ENCODE results near the gene KIF5C. TPM values are rescaled to one million over a fixed set of nuclear protein-coding genes. Genes with fewer than 3 reads are reported as not detected.

KIF5C gene
- total and polyA plus RNA-seq, 2 of the 13 experiments (the other 11 are each of a cell fraction or from before 2014, with no cell fraction given) = 0.15 to 0.20 TPM

- TF ChIP-seq ZNF281 (CRISPR knock-in tag; IDR thresholded peaks at IDR 0.05; ENCODE audit: borderline replicate concordance) (no peak), ERF (CRISPR knock-in tag; IDR thresholded peaks at IDR 0.05) (no peak), BHLHE40 (IDR thresholded peaks at IDR 0.05; ENCODE audit: low read length) (no peak), U2AF2 (IDR thresholded peaks at IDR 0.05; ENCODE audit: low read depth, low read length) (no peak), PAF1 (CRISPR knock-in tag; IDR thresholded peaks at IDR 0.05) (no peak), PAX8 (CRISPR knock-in tag; IDR thresholded peaks at IDR 0.05; ENCODE audit: borderline replicate concordance) (no peak), ZBTB43 (CRISPR knock-in tag; conservative IDR thresholded peaks at IDR 0.05) (no peak), ZSCAN12 (CRISPR knock-in tag; IDR thresholded peaks at IDR 0.05) (no peak), MED1 (CRISPR knock-in tag; IDR thresholded peaks at IDR 0.05) (no peak)
These were observed 45.5 kb downstream of the KIF5C start (continued) for GRCh38 chr2:148920559-148920958.

- H3K79me2 ChIP-seq (ENCODE audit: insufficient read depth, low read length) = no peaks in the 10 kb centered on the region
- H3K27ac ChIP-seq (ENCODE audit: extremely low read length, insufficient read depth, low read length) = no peak overlapping the region
- no peak overlapping the region for H2AFZ ChIP-seq (ENCODE audit: low read length)
- H3K4me2 ChIP-seq (ENCODE audit: low read depth, low read length) = no peak overlapping the region
- H3K36me3 ChIP-seq (replicated peaks in 1 of 2; ENCODE audit: control insufficient read depth in 1 of 2, insufficient read depth in 2 of 2, low read length in 2 of 2) = no peaks in the 10 kb centered on the region
- ChIA-PET CTCF (ENCODE audit: low intra/inter-chr PET ratio, low total read pairs) (no interaction called here), POLR2A (no interaction called here)
- no peaks in the 10 kb centered on the region for H3K4me1 ChIP-seq (ENCODE audit: insufficient read depth, low read length)
- TF ChIP-seq RAD51 (IDR thresholded peaks at IDR 0.05; ENCODE audit: borderline replicate concordance) (no peak), ZFP91 (CRISPR knock-in tag; IDR thresholded peaks at IDR 0.05; ENCODE audit: borderline replicate concordance) (no peak), MAFG (CRISPR knock-in tag; IDR thresholded peaks at IDR 0.05) (no peak), FOSL1 (CRISPR knock-in tag; IDR thresholded peaks at IDR 0.05; ENCODE audit: borderline replicate concordance) (no peak), SCMH1 (CRISPR knock-in tag; IDR thresholded peaks at IDR 0.05; ENCODE audit: borderline replicate concordance) (no peak), HES4 (CRISPR knock-in tag; IDR thresholded peaks at IDR 0.05; ENCODE audit: borderline replicate concordance) (no peak), ZNF460 (CRISPR knock-in tag; IDR thresholded peaks at IDR 0.05; ENCODE audit: borderline replicate concordance) (no peak)
- peaks cover 24% of the 10 kb centered on the region for H3K9me3 ChIP-seq (ENCODE audit: low read length)
- FAIRE-seq (no peak), DNase-seq (ENCODE audit: low spot score) (no peak), ATAC-seq (no peak)
- in situ Hi-C loops (cut with HindIII; ENCODE audit: extremely low pct_ligation_motif_present, low pct_unique_long_range_greater_than_20kb) = no loop called here
- intact Hi-C loops (cut with micrococcal nuclease; ENCODE audit: unreplicated experiment) = no loop called here
- no peak overlapping the region for H3K9ac ChIP-seq (ENCODE audit: insufficient read depth, low read depth, low read length)
- WGBS (ENCODE audit: low lambda C conversion rate) = 30% methylated on average over 5 of the region's 5 CpGs
- BruUV-seq (replicated peaks) = no TSS peak
- H4K20me1 ChIP-seq (ENCODE audit: insufficient read depth, low read length) = no peaks in the 10 kb centered on the region
- H3K27me3 ChIP-seq (ENCODE audit: control insufficient read depth in 1 of 2, insufficient read depth in 2 of 2, low read length in 2 of 2) = peaks cover 0 to 4% of the 10 kb centered on the region in 2 experiments; a peak in 2 of 5 replicates
- H3K4me3 ChIP-seq (replicated peaks in 1 of 3; ENCODE audit: insufficient read depth in 1 of 3, low read depth in 2 of 3, low read length in 3 of 3) = no peak overlapping the region
These were observed 47.0 kb downstream of the KIF5C start for GRCh38 chr2:148922062-148922461.
